Stimulated activated CD4-positive, alpha-beta T cell treated with anti-CD3 and anti-CD28 coated beads, Interleukin-4, amount 100 ng/mL, for 24 hours (primary cell): ENCODE results near the gene PC.
A peak's percentile ranks its signal among the peaks of the same experiment; 100 is the strongest.
"Not testable (repeated sequence)": the region's sequence is repeated elsewhere in the genome, so short reads cannot be mapped to it uniquely, and the experiment has no call there.

ENCODE experiments used
- DNase-seq: peaks from one replicate; pipeline ENCODE4 v3.0.0-alpha.2; 2020

PC gene

GRCh38 chr11:66979336-66979980 is 21.3 kb upstream of the PC start:
- DNase-seq: no peak

- DNase-seq: no peak
Observed at GRCh38 chr11:66978717-66979116, 20.5 kb upstream of the PC start.

GRCh38 chr11:66978229-66978628 is 20.0 kb upstream of the PC start:
- no peak for DNase-seq

- no peak for DNase-seq
Observed at GRCh38 chr11:66976925-66977324, 18.7 kb upstream of the PC start.

GRCh38 chr11:66976028-66976467 is 17.9 kb upstream of the PC start:
- peak; percentile 31 for DNase-seq

- no peak for DNase-seq
Observed at GRCh38 chr11:66975405-66976027, 17.3 kb upstream of the PC start.

- DNase-seq: no peak
Observed at GRCh38 chr11:66974724-66975404, 16.7 kb upstream of the PC start, which contains the start of gene C11orf86. C11orf86 (plus strand) TSS chr11:66975304; CDS start chr11:66975363, 59 bp downstream.

GRCh38 chr11:66973956-66974580 is 15.9 kb upstream of the PC start:
- DNase-seq: no peak

- no peak for DNase-seq
Observed at GRCh38 chr11:66971488-66971887, 13.3 kb upstream of the PC start.

- DNase-seq: peak; percentile 17
Observed at GRCh38 chr11:66970807-66971442, 12.7 kb upstream of the PC start.

- DNase-seq: no peak
Observed at GRCh38 chr11:66970371-66970806, 12.2 kb upstream of the PC start.

GRCh38 chr11:66969584-66970225 is 11.5 kb upstream of the PC start:
- DNase-seq: no peak

- DNase-seq: no peak
Observed at GRCh38 chr11:66967670-66968425, 9.7 kb upstream of the PC start.

- DNase-seq: no peak
Observed at GRCh38 chr11:66966351-66966750, 8.2 kb upstream of the PC start.

- DNase-seq: no peak
Observed at GRCh38 chr11:66964495-66964894, 6.3 kb upstream of the PC start.

GRCh38 chr11:66962801-66963200 is 4.6 kb upstream of the PC start:
- DNase-seq: no peak

GRCh38 chr11:66962247-66962646 is 4.1 kb upstream of the PC start:
- no peak for DNase-seq

- DNase-seq: not testable (repeated sequence)
Observed at GRCh38 chr11:66961691-66962213, 3.6 kb upstream of the PC start.

GRCh38 chr11:66958956-66959274 is 732 bp upstream of the PC start:
- no peak for DNase-seq

- no peak for DNase-seq
Observed at GRCh38 chr11:66957971-66958231, 282 bp downstream of the PC start.

- DNase-seq: no peak
Observed at GRCh38 chr11:66956689-66957290, 1.4 kb downstream of the PC start.
